ENCODE data around the gene DNAAF1.

DNA sequence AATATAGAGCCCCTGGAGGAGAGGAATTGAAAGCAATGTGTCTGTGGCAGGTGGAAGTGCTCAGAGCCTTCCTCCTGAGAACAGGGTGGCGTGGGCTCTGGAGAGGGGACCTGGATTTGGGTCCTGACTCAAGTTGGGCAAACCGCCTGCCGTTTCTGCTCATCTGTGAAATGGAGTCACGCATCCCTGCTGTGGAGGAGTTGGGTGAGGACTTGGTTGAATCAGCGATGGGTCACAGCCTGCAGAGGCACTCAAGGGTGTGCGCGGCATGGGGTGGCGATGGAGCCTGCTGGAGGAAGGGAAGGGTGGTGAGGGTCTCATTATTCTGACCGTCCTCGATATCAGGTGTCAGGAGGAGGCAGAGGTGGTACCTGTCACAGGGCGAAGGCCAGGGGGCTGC is 48.9 kb downstream of the DNAAF1 start:
- TF ChIP-seq, protein P1, sequence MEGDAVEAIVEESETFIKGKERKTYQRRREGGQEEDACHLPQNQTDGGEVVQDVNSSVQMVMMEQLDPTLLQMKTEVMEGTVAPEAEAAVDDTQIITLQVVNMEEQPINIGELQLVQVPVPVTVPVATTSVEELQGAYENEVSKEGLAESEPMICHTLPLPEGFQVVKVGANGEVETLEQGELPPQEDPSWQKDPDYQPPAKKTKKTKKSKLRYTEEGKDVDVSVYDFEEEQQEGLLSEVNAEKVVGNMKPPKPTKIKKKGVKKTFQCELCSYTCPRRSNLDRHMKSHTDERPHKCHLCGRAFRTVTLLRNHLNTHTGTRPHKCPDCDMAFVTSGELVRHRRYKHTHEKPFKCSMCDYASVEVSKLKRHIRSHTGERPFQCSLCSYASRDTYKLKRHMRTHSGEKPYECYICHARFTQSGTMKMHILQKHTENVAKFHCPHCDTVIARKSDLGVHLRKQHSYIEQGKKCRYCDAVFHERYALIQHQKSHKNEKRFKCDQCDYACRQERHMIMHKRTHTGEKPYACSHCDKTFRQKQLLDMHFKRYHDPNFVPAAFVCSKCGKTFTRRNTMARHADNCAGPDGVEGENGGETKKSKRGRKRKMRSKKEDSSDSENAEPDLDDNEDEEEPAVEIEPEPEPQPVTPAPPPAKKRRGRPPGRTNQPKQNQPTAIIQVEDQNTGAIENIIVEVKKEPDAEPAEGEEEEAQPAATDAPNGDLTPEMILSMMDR (optimal IDR thresholded peaks at IDR 0.05 in 1 of 3, IDR thresholded peaks at IDR 0.05 in 1 of 3, conservative IDR thresholded peaks at IDR 0.05 in 1 of 3; ENCODE audit: extremely low read depth in 1 of 3, insufficient read depth in 2 of 3, low read length in 3 of 3) = no peak
- no peak for TF ChIP-seq EZH2 (IDR thresholded peaks at IDR 0.05; ENCODE audit: low read length)

Data from keratinocyte (primary cell).